ENCODE measurements around the gene MGP. TPM values are rescaled to one million over a fixed set of nuclear protein-coding genes. Genes with fewer than 3 reads are reported as not detected.

MGP gene
- polyA plus RNA-seq, 1 of the 3 experiments (the other 2 are of a cell fraction): 76.2 TPM

- no peak overlapping the region for H3K9ac ChIP-seq
- H3K36me3 ChIP-seq (replicated peaks in 1 of 2; ENCODE audit: control insufficient read depth in 1 of 2, insufficient read depth in 2 of 2, low read length in 1 of 2): no peaks in the 10 kb centered on the region
- ChIA-PET CTCF (interaction anchor here (0.6 to 6.5 kb wide), 13 partner anchors 8 to 375 kb away, joined by 3 to 43 read pairs (median 3); partner anchors contain the start of gene RERG), POLR2A (no interaction called here)
- no peak overlapping the region for H3K4me3 ChIP-seq (ENCODE audit: low read depth in 2 of 2, low read length in 1 of 2)
- H3F3A ChIP-seq (replicated peaks; ENCODE audit: insufficient read depth): peaks cover 3% of the 10 kb centered on the region
- TF ChIP-seq GABPA (IDR thresholded peaks at IDR 0.05; ENCODE audit: low read depth) (no peak), POLR2AphosphoS5 (IDR thresholded peaks at IDR 0.05; ENCODE audit: low read depth, low read length) (no peak), IRF3 (IDR thresholded peaks at IDR 0.05; ENCODE audit: low read depth, low read length) (no peak), RCOR1 (IDR thresholded peaks at IDR 0.05; ENCODE audit: low read length) (no peak), USF1 (IDR thresholded peaks at IDR 0.05; ENCODE audit: borderline replicate concordance, low read depth) (no peak), NRF1 (IDR thresholded peaks at IDR 0.05; ENCODE audit: low read depth, low read length) (no peak), TAF1 (IDR thresholded peaks at IDR 0.05; ENCODE audit: borderline replicate concordance, low read depth, low read length) (no peak)
- H3K4me2 ChIP-seq: no peak overlapping the region
- H3K9me3 ChIP-seq: no peaks in the 10 kb centered on the region
- no peak for DNase-seq
- H3K79me2 ChIP-seq (ENCODE audit: insufficient read depth): no peaks in the 10 kb centered on the region
- H3K9me2 ChIP-seq: no peaks in the 10 kb centered on the region
- no peaks in the 10 kb centered on the region for H3K27me3 ChIP-seq (ENCODE audit: insufficient read depth)
- peak overlapping the region; percentile 41; the same call in 1 of the 2 replicates for H2AFZ ChIP-seq (ENCODE audit: low read depth)
- peaks cover 11 to 14% of the 10 kb centered on the region in 2 experiments; a peak in 3 of 4 replicates for H3K4me1 ChIP-seq (ENCODE audit: control insufficient read depth in 1 of 2, insufficient read depth in 2 of 2, low read depth in 1 of 2, low read length in 1 of 2)
- H3K27ac ChIP-seq (ENCODE audit: low read depth in 2 of 2, low read length in 1 of 2): no peak overlapping the region
- WGBS (ENCODE audit: low lambda C conversion rate): 82% methylated on average over 3 of the region's 3 CpGs
- H4K20me1 ChIP-seq (ENCODE audit: insufficient read depth): no peaks in the 10 kb centered on the region
Measured at GRCh38 chr12:14846042-14846587, 39.5 kb downstream of the MGP start.

GRCh38 chr12:14845350-14845750 lies 40.3 kb downstream of the MGP start:
- H3K9ac ChIP-seq: no peak overlapping the region
- H3K4me1 ChIP-seq (ENCODE audit: control insufficient read depth in 1 of 2, insufficient read depth in 2 of 2, low read depth in 1 of 2, low read length in 1 of 2): peaks cover 11 to 14% of the 10 kb centered on the region in 2 experiments; a peak in 3 of 4 replicates
- ChIA-PET POLR2A (no interaction called here), CTCF (interaction anchor here (0.6 to 6.5 kb wide), 11 partner anchors 9 to 376 kb away, joined by 3 to 43 read pairs (median 3); partner anchors contain the start of gene RERG)
- H3K9me2 ChIP-seq: no peaks in the 10 kb centered on the region
- H3K79me2 ChIP-seq (ENCODE audit: insufficient read depth): no peaks in the 10 kb centered on the region
- H3K27ac ChIP-seq (ENCODE audit: low read depth in 2 of 2, low read length in 1 of 2): no peak overlapping the region
- WGBS (ENCODE audit: low lambda C conversion rate): under 1% methylated on average over 3 of the region's 3 CpGs
- DNase-seq: peak; percentile 58
- no peaks in the 10 kb centered on the region for H3K9me3 ChIP-seq
- H3K27me3 ChIP-seq (ENCODE audit: insufficient read depth): no peaks in the 10 kb centered on the region
- H4K20me1 ChIP-seq (ENCODE audit: insufficient read depth): no peaks in the 10 kb centered on the region
- no peaks in the 10 kb centered on the region for H3K36me3 ChIP-seq (replicated peaks in 1 of 2; ENCODE audit: control insufficient read depth in 1 of 2, insufficient read depth in 2 of 2, low read length in 1 of 2)
- TF ChIP-seq SMC3 (IDR thresholded peaks at IDR 0.05; ENCODE audit: low read depth, low read length) (peak; percentile 88), CTCF (IDR thresholded peaks at IDR 0.05) (peak; percentile 88), RAD21 (IDR thresholded peaks at IDR 0.05; ENCODE audit: low read length) (peak; percentile 90), NRF1 (IDR thresholded peaks at IDR 0.05; ENCODE audit: low read depth, low read length) (no peak), SIN3A (IDR thresholded peaks at IDR 0.05; ENCODE audit: borderline replicate concordance, low read depth, low read length) (no peak)
- peak overlapping the region; percentile 41 for H2AFZ ChIP-seq (ENCODE audit: low read depth)
- H3F3A ChIP-seq (replicated peaks; ENCODE audit: insufficient read depth): peaks cover 3% of the 10 kb centered on the region
- no peak overlapping the region for H3K4me2 ChIP-seq
- H3K4me3 ChIP-seq (ENCODE audit: low read depth in 2 of 2, low read length in 1 of 2): no peak overlapping the region

All from SK-N-SH (cell line).